Measurements from ENCODE around the gene AFF4. TPM values are rescaled to one million over a fixed set of nuclear protein-coding genes. Genes with fewer than 3 reads are reported as not detected.

AFF4 gene
- total RNA-seq, 4 donors from 2014 or later: 70.5 to 85.3 (median 73.2) TPM

- Histone ChIP-seq H3K4me3 (no peak overlapping the region), H3K27me3 (no peaks in the 10 kb centered on the region), H3K9me3 (no peaks in the 10 kb centered on the region), H3K4me1 (no peaks in the 10 kb centered on the region), H3K36me3 (peaks cover 0 to 30% (median 4%) of the 10 kb centered on the region in 3 donors), H3K27ac (no peak overlapping the region)
- 91 to 94% methylated on average over 3 of the region's 3 CpGs for WGBS, 2 donors
- TF ChIP-seq EP300 (IDR thresholded peaks at IDR 0.05) (no peak), CTCF (IDR thresholded peaks at IDR 0.05) (no peak), POLR2A (IDR thresholded peaks at IDR 0.05) (no peak)
- no peak for DNase-seq (ENCODE audit: low spot score in 2 of 2)
Measured at GRCh38 chr5:132901730-132902129, 61.7 kb downstream of the AFF4 start.

GRCh38 chr5:132901036-132901435 is 62.4 kb downstream of the AFF4 start:
- no peaks in the 10 kb centered on the region for H3K27me3 ChIP-seq
- no peak overlapping the region for H3K27ac ChIP-seq
- H3K4me3 ChIP-seq: no peak overlapping the region
- TF ChIP-seq POLR2A (IDR thresholded peaks at IDR 0.05): no peak
- 75 to 83% methylated on average over 4 of the region's 4 CpGs for WGBS, 2 donors
- no peaks in the 10 kb centered on the region for H3K9me3 ChIP-seq
- H3K4me1 ChIP-seq: no peaks in the 10 kb centered on the region
- no peak for DNase-seq (ENCODE audit: low spot score in 2 of 2)
- H3K36me3 ChIP-seq: peaks cover 5 to 37% (median 10%) of the 10 kb centered on the region in 3 donors

GRCh38 chr5:132898094-132898493 is 65.3 kb downstream of the AFF4 start:
- WGBS, 2 donors: 69% methylated on average over 3 of the region's 3 CpGs

GRCh38 chr5:132896685-132897084 is 66.7 kb downstream of the AFF4 start:
- Histone ChIP-seq H3K9me3 (no peaks in the 10 kb centered on the region), H3K27ac (no peak overlapping the region), H3K36me3 (peaks cover 7 to 69% (median 24%) of the 10 kb centered on the region in 3 donors), H3K4me1 (peaks cover 0 to 5% (median 0%) of the 10 kb centered on the region in 4 donors), H3K4me3 (no peak overlapping the region), H3K27me3 (no peaks in the 10 kb centered on the region)
- WGBS, 2 donors: 89 to 90% methylated on average over 7 of the region's 7 CpGs
- DNase-seq (ENCODE audit: low spot score in 2 of 2): no peak
- TF ChIP-seq POLR2A (IDR thresholded peaks at IDR 0.05) (no peak), EP300 (IDR thresholded peaks at IDR 0.05) (no peak), CTCF (IDR thresholded peaks at IDR 0.05) (no peak)

More at GRCh38 chr5:132898094-132898493, 65.3 kb downstream of the AFF4 start:
- no peak for DNase-seq (ENCODE audit: low spot score in 2 of 2)
- Histone ChIP-seq H3K4me3 (no peak overlapping the region), H3K9me3 (no peaks in the 10 kb centered on the region), H3K27ac (no peak overlapping the region), H3K27me3 (no peaks in the 10 kb centered on the region), H3K4me1 (no peaks in the 10 kb centered on the region), H3K36me3 (peaks cover 7 to 62% (median 21%) of the 10 kb centered on the region in 3 donors)
- TF ChIP-seq POLR2A (IDR thresholded peaks at IDR 0.05) (no peak), EP300 (IDR thresholded peaks at IDR 0.05) (no peak), CTCF (IDR thresholded peaks at IDR 0.05) (no peak)

- Histone ChIP-seq H3K36me3 (peaks cover 7 to 76% (median 24%) of the 10 kb centered on the region in 3 donors), H3K4me1 (peaks cover 0 to 5% (median 0%) of the 10 kb centered on the region in 4 donors), H3K27ac (no peak overlapping the region), H3K9me3 (no peaks in the 10 kb centered on the region), H3K4me3 (no peak overlapping the region), H3K27me3 (no peaks in the 10 kb centered on the region)
- no peak for TF ChIP-seq CTCF (IDR thresholded peaks at IDR 0.05)
- TF ChIP-seq EP300 (IDR thresholded peaks at IDR 0.05): no peak
- TF ChIP-seq POLR2A (IDR thresholded peaks at IDR 0.05): no peak
- WGBS, 2 donors: 83 to 85% methylated on average over 4 of the region's 4 CpGs
- DNase-seq (ENCODE audit: low spot score in 2 of 2): no peak
Measured at GRCh38 chr5:132895719-132896305, 67.6 kb downstream of the AFF4 start.
